ENCODE results near the gene HHEX. TPM values are rescaled to one million over a fixed set of nuclear protein-coding genes. Genes with fewer than 3 reads are reported as not detected.

The HHEX gene
- total and polyA plus RNA-seq, 10 of the 15 experiments (the other 5 are each of a cell fraction or from before 2014, with no cell fraction given): 3.9 to 32.8 (median 16.4) TPM

DNA sequence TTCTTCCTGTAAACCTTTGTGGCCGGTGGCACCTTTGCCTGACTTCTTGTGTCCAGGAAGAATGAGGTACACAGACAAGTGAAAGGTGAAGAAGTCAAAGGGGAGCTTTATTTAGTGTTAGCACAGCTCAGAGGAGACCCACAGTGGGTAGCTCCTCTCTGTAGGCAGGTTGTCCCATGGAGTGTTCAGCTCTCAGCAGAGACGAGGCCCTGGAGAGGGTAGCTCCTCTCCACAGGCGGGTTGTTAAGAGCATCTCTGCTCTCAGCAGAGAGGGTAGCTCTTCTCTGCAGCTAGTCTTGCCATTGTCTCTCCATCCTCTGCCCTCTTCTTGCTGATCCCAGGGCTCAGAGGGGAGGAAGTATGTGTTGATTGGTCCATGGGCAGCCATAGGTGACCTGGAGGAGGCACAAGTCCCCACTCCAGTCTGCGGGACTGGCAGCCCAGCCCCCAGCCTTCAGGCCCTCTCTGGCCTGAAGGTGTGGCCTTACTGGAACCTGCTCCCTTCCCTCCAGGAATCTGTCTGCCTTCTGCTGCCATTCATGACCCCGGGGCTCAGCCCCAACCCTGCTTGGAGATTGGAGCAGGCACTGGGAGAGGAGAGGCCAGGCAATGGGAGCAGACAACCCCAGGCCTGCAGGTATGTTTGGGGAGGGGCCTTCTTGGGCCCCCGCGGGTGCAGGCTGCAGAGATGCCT lies 24.5 kb downstream of the HHEX start (continued):
- TF ChIP-seq ZNF384 (IDR thresholded peaks at IDR 0.05; ENCODE audit: borderline replicate concordance, low read depth, low read length) (no peak), SREBF1 (IDR thresholded peaks at IDR 0.05; ENCODE audit: low read length) (no peak), FOS (IDR thresholded peaks at IDR 0.05; ENCODE audit: borderline replicate concordance, extremely low read depth, insufficient read length) (no peak), RELA (IDR thresholded peaks at IDR 0.05; ENCODE audit: borderline replicate concordance, partially characterized antibody) (no peak), CREM (IDR thresholded peaks at IDR 0.05; ENCODE audit: low read depth) (no peak), HDAC2 (IDR thresholded peaks at IDR 0.05) (no peak)
- TF ChIP-seq, protein P1, sequence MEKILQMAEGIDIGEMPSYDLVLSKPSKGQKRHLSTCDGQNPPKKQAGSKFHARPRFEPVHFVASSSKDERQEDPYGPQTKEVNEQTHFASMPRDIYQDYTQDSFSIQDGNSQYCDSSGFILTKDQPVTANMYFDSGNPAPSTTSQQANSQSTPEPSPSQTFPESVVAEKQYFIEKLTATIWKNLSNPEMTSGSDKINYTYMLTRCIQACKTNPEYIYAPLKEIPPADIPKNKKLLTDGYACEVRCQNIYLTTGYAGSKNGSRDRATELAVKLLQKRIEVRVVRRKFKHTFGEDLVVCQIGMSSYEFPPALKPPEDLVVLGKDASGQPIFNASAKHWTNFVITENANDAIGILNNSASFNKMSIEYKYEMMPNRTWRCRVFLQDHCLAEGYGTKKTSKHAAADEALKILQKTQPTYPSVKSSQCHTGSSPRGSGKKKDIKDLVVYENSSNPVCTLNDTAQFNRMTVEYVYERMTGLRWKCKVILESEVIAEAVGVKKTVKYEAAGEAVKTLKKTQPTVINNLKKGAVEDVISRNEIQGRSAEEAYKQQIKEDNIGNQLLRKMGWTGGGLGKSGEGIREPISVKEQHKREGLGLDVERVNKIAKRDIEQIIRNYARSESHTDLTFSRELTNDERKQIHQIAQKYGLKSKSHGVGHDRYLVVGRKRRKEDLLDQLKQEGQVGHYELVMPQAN (conservative IDR thresholded peaks at IDR 0.05): no peak
- TF ChIP-seq, protein P2, sequence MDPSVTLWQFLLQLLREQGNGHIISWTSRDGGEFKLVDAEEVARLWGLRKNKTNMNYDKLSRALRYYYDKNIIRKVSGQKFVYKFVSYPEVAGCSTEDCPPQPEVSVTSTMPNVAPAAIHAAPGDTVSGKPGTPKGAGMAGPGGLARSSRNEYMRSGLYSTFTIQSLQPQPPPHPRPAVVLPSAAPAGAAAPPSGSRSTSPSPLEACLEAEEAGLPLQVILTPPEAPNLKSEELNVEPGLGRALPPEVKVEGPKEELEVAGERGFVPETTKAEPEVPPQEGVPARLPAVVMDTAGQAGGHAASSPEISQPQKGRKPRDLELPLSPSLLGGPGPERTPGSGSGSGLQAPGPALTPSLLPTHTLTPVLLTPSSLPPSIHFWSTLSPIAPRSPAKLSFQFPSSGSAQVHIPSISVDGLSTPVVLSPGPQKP (IDR thresholded peaks at IDR 0.05; ENCODE audit: low read depth, low read length): no peak

GRCh38 chr10:92714872-92715271 lies 25.1 kb downstream of the HHEX start:
- ChIA-PET CTCF (interaction anchor here (0.7 kb wide), 1 partner anchor 62 kb away, joined by 3 read pairs; no protein-coding TSS in a partner anchor), RAD21 (ENCODE audit: unreplicated experiment) (no interaction called here), POLR2A (no interaction called here), SMC1A (ENCODE audit: uncharacterized antibody, unreplicated experiment) (no interaction called here)
- DNase-seq (ENCODE audit: low read depth, low spot score) (no peak), ATAC-seq (no peak), FAIRE-seq (no peak)
- 97% methylated on average over 3 of the region's 3 CpGs for WGBS (ENCODE audit: insufficient coverage, insufficient replicate concordance, low lambda C conversion rate, missing lambda C conversion rate)
- no peaks in the 10 kb centered on the region for H3K36me3 ChIP-seq (ENCODE audit: control insufficient read depth in 2 of 2, insufficient read depth in 2 of 2, low read length in 1 of 2)
- peaks cover 14% of the 10 kb centered on the region; the same call in 2 of the 3 replicates for H3K9me3 ChIP-seq (replicated peaks; ENCODE audit: control insufficient read depth, insufficient read depth, low read length)
- no peak overlapping the region for H3K4me2 ChIP-seq (ENCODE audit: control insufficient read depth, insufficient read depth)
- H3K27ac ChIP-seq (ENCODE audit: control insufficient read depth, insufficient read depth): no peak overlapping the region
- no TSS peak for BruUV-seq (replicated peaks)
- intact Hi-C loops (cut with micrococcal nuclease; ENCODE audit: unreplicated experiment): no loop called here
- no peaks in the 10 kb centered on the region for H4K20me1 ChIP-seq (ENCODE audit: control insufficient read depth, insufficient read depth)
- no peak overlapping the region for H2AFZ ChIP-seq (ENCODE audit: control insufficient read depth, low read depth, low read length)
- H3K79me2 ChIP-seq (ENCODE audit: control insufficient read depth, insufficient read depth, low read length): no peaks in the 10 kb centered on the region
- peaks cover 9% of the 10 kb centered on the region; the same call in 1 of the 2 replicates for H3K4me1 ChIP-seq (ENCODE audit: control insufficient read depth, insufficient read depth, low read length)
- no peak for TF ChIP-seq TCF7 (IDR thresholded peaks at IDR 0.05; ENCODE audit: borderline replicate concordance)
- no peak overlapping the region for H3K9ac ChIP-seq (ENCODE audit: control insufficient read depth, insufficient read depth, low read length)
- peaks cover 0 to 4% of the 10 kb centered on the region in 2 experiments; a peak in 3 of 4 replicates for H3K27me3 ChIP-seq (replicated peaks in 1 of 2; ENCODE audit: control insufficient read depth in 2 of 2, insufficient read depth in 2 of 2, low read length in 1 of 2)
- H3K4me3 ChIP-seq: no peak overlapping the region
- in situ Hi-C loops (cut with MboI): no loop called here
